Measurements from ENCODE around the gene ZNF491. TPM values are rescaled to one million over a fixed set of nuclear protein-coding genes. Genes with fewer than 3 reads are reported as not detected.
A peak's percentile ranks its signal among the peaks of the same experiment; 100 is the strongest.

ZNF491 gene
- total RNA-seq = 1.7 and 2.4 TPM in 2 replicates
- 2.5 TPM for total RNA-seq (2013)
- 0.57 and 0.65 TPM in 2 replicates for polyA plus RNA-seq
- polyA minus RNA-seq = 0.60 and 0.71 TPM in 2 replicates

GRCh38 chr19:11798391-11799330 is at the start of gene ZNF491:
Gene ZNF491 (plus strand): TSS chr19:11798523. CDS start chr19:11805954, 7,431 bp downstream.
- CTCF ChIA-PET = interaction anchor here (0.6 to 3.1 kb wide), 33 partner anchors 10 to 841 kb away, joined by 3 to 54 read pairs (median 4); partner anchors contain the start of genes ELOF1, ZNF136, ZNF20 and ZNF439
- WGBS (ENCODE audit: insufficient coverage) = under 1% methylated on average over 56 of the region's 56 CpGs

More at GRCh38 chr19:11798391-11799330, at the start of gene ZNF491:
- peak; percentile 87 for DNase-seq
- H3K4me3 ChIP-seq (ENCODE audit: control extremely low read depth in 1 of 5, extremely low read depth in 1 of 5, insufficient read depth in 1 of 5, low read depth in 2 of 5, low read length in 4 of 5) = peak within 1 kb of the TSS; percentile 53 to 76 (median 61)
- H3K9ac ChIP-seq (ENCODE audit: low read length) = peak within 1 kb of the TSS; percentile 67
- Mint-ChIP-seq H3K4me1 (peaks cover 21% of the 10 kb centered on the region), H3K9me3 (ENCODE audit: insufficient read depth) (peaks cover 3% of the 10 kb centered on the region), H3K27ac (peak within 1 kb of the TSS; percentile 74), H3K27me3 (no peaks in the 10 kb centered on the region), H3K4me3 (peak within 1 kb of the TSS; percentile 93)
- H3K36me3 ChIP-seq (replicated peaks in 1 of 2; ENCODE audit: control extremely low read depth in 1 of 2, control insufficient read depth in 1 of 2, extremely low read depth in 1 of 2, insufficient read depth in 2 of 2, low read length in 1 of 2) = no peaks in the 10 kb centered on the region
- intact Hi-C loops (cut with micrococcal nuclease) = loop anchor here (1.0 to 5.0 kb wide), 5 partner anchors 14 to 189 kb away; partner anchors contain the start of genes ZNF439 and ZNF823
- POLR2A ChIA-PET = interaction anchor here (0.5 to 1.6 kb wide), 5 partner anchors 14 to 364 kb away, joined by 3 to 6 read pairs (median 4); partner anchors contain the start of genes ZNF440 and ZNF441
- H3K79me2 ChIP-seq (ENCODE audit: control insufficient read depth, insufficient read depth, low read length) = no peaks in the 10 kb centered on the region
- peak within 1 kb of the TSS; percentile 2 to 52 for H3K27ac ChIP-seq (ENCODE audit: low read length in 2 of 2)
- ATAC-seq (ENCODE audit: low read depth) = peak; percentile 98
- TF ChIP-seq CTCF (IDR thresholded peaks at IDR 0.05) = no peak
- no peak for TF ChIP-seq EZH2 (IDR thresholded peaks at IDR 0.05; ENCODE audit: borderline replicate concordance, insufficient read depth, low read depth, low read length, poor library complexity, severe bottlenecking)
- no peaks in the 10 kb centered on the region for H4K20me1 ChIP-seq (ENCODE audit: control insufficient read depth, insufficient read depth, low read length, poor library complexity, severe bottlenecking)
- H3K27me3 ChIP-seq (replicated peaks in 1 of 4; ENCODE audit: control extremely low read depth in 1 of 4, control insufficient read depth in 3 of 4, insufficient read depth in 4 of 4, low read length in 3 of 4) = no peaks in the 10 kb centered on the region
- peak within 1 kb of the TSS; percentile 82 for H2AFZ ChIP-seq (ENCODE audit: insufficient read depth, low read depth, low read length, poor library complexity, severe bottlenecking)
- peaks cover 14 to 17% of the 10 kb centered on the region in 2 donors for H3K4me1 ChIP-seq (ENCODE audit: control insufficient read depth in 2 of 2, insufficient read depth in 2 of 2, low read length in 2 of 2)
- peaks cover 0 to 1% (median 0%) of the 10 kb centered on the region in 3 donors for H3K9me3 ChIP-seq (ENCODE audit: control extremely low read depth in 1 of 3, control insufficient read depth in 2 of 3, insufficient read depth in 1 of 3, low read length in 2 of 3)
- peak within 1 kb of the TSS; percentile 72 for H3K4me2 ChIP-seq (replicated peaks; ENCODE audit: low read depth, low read length, poor library complexity, severe bottlenecking)

All from B cell (primary cell).